H1 (cell line): Measurements from ENCODE around the gene UTP25. TPM values are rescaled to one million over a fixed set of nuclear protein-coding genes. Genes with fewer than 3 reads are reported as not detected.

Experiments used
- CTCF ChIA-PET: fragments of 300-600 bp; sonication (Branson Sonifier 250); formaldehyde crosslinking; loops from one replicate; lab custom pipeline; 2021; ENCODE audit not compliant: partially characterized antibody; lab: Charles Lee
- POLR2A ChIA-PET: fragments of 300-600 bp; sonication (Branson Sonifier 250); formaldehyde crosslinking; loops from one replicate; lab custom pipeline; 2021; ENCODE audit warnings: inconsistent platforms; ENCODE audit not compliant: partially characterized antibody; lab: Charles Lee
- DNase-seq, 2 experiments: peaks; one replicate each; pipeline versions ENCODE4 v3.0.0 to v3.0.0-alpha.2; 2010 to 2022; ENCODE audit warnings: low spot score in 2 of 2, low read depth in 1 of 2, mixed read lengths in 1 of 2
- FAIRE-seq: peaks from 2 replicates; lab custom pipeline; 2011; peaks lifted over from hg19 to GRCh38; lab: Jason Lieb, UNC
- H2AFZ ChIP-seq: 2 replicates; pipeline ENCODE4 v1.8.1; 2012; ENCODE audit warnings: low read length, inconsistent platforms
- H2AK5ac ChIP-seq: 2 replicates; pipeline ENCODE4 v1.6.1; 2013; ENCODE audit warnings: low read depth, low read length
- H2BK120ac ChIP-seq: replicated peaks from 2 replicates; pipeline ENCODE3; 2013; ENCODE audit warnings: low read depth, low read length, inconsistent platforms
- H2BK12ac ChIP-seq: 2 replicates; pipeline ENCODE4 v1.6.1; 2013; ENCODE audit warnings: low read depth, low read length
- H2BK15ac ChIP-seq: 2 replicates; pipeline ENCODE4 v1.6.1; 2013; ENCODE audit warnings: low read length
- H2BK20ac ChIP-seq: 2 replicates; pipeline ENCODE4 v1.6.1; 2013; ENCODE audit warnings: low read length
- H2BK5ac ChIP-seq: 2 replicates; pipeline ENCODE4 v1.6.1; 2013; ENCODE audit warnings: low read depth, low read length
- H3K14ac ChIP-seq: 2 replicates; pipeline ENCODE4 v1.6.1; 2013; ENCODE audit warnings: inconsistent platforms; ENCODE audit not compliant: insufficient read length
- H3K18ac ChIP-seq: 2 replicates; pipeline ENCODE4 v1.6.1; 2013; ENCODE audit warnings: low read length; ENCODE audit errors: extremely low read depth
- H3K23ac ChIP-seq: 2 replicates; pipeline ENCODE4 v1.6.1; 2013; ENCODE audit warnings: inconsistent platforms; ENCODE audit not compliant: insufficient read length
- H3K23me2 ChIP-seq: 2 replicates; pipeline ENCODE4 v1.6.1; 2013; ENCODE audit warnings: low read depth, low read length
- H3K27ac ChIP-seq: 2 replicates; pipeline ENCODE4 v1.6.1; 2011; ENCODE audit warnings: low read depth, low read length, inconsistent platforms
- H3K27me3 ChIP-seq, 4 experiments: replicated peaks in 1 of 4; 1 replicate in 1 of 4; 2 replicates in 3 of 4; pipeline versions ENCODE4 v1.6.1 to v1.8.1; 2011 to 2013; ENCODE audit warnings: low read length in 3 of 4, mild to moderate bottlenecking in 3 of 4, inconsistent platforms in 2 of 4, mixed read lengths in 2 of 4, moderate library complexity in 1 of 4; ENCODE audit not compliant: control insufficient read depth in 3 of 4, insufficient read depth in 3 of 4; ENCODE audit errors: extremely low read depth in 1 of 4
- H3K36me3 ChIP-seq, 4 experiments: 2 replicates each; pipeline versions ENCODE4 v1.6.1 to v1.8.1; 2011 to 2013; ENCODE audit warnings: mild to moderate bottlenecking in 4 of 4, low read length in 3 of 4, moderate library complexity in 2 of 4, control low read depth in 1 of 4, inconsistent platforms in 1 of 4; ENCODE audit not compliant: insufficient read depth in 4 of 4, control insufficient read depth in 2 of 4
- H3K4ac ChIP-seq: replicated peaks from 2 replicates; pipeline ENCODE3; 2013; ENCODE audit warnings: low read length, low read depth, mixed read lengths, inconsistent platforms; ENCODE audit not compliant: insufficient read length
- H3K4me1 ChIP-seq, 4 experiments: replicated peaks in 1 of 4; 1 replicate in 1 of 4; 2 replicates in 3 of 4; pipeline versions ENCODE4 v1.6.1 to v1.8.1; 2011 to 2013; ENCODE audit warnings: low read length in 3 of 4, inconsistent platforms in 2 of 4, mixed read lengths in 1 of 4; ENCODE audit not compliant: insufficient read depth in 4 of 4, control insufficient read depth in 3 of 4
- H3K4me2 ChIP-seq, 2 experiments: 2 replicates each; pipeline versions ENCODE4 v1.6.1 to v1.8.1; 2011 to 2013; ENCODE audit warnings: low read depth in 2 of 2, low read length in 2 of 2, control low read depth in 1 of 2, inconsistent platforms in 1 of 2, mild to moderate bottlenecking in 1 of 2; ENCODE audit not compliant: insufficient read depth in 1 of 2
- H3K4me3 ChIP-seq, 4 experiments: fragments of 200-600, 300-600 bp in 1 of 4; sonication (generic), shearing (Covaris generic), sonication (Bioruptor Twin) in 1 of 4; 2 replicates each; pipeline versions ENCODE4 v1.5.1 to v1.8.1; 2011 to 2016; ENCODE audit warnings: low read length in 4 of 4, low read depth in 3 of 4, control low read depth in 2 of 4, inconsistent platforms in 2 of 4, mild to moderate bottlenecking in 2 of 4, mixed read lengths in 1 of 4, moderate library complexity in 1 of 4; ENCODE audit not compliant: insufficient read depth in 2 of 4; ENCODE audit errors: extremely low read depth in 1 of 4
- H3K56ac ChIP-seq: replicated peaks from 2 replicates; pipeline ENCODE3; 2013; ENCODE audit warnings: low read depth, mild to moderate bottlenecking, mixed read lengths, low read length, inconsistent platforms; ENCODE audit not compliant: insufficient read length
- H3K79me1 ChIP-seq: 2 replicates; pipeline ENCODE4 v1.6.1; 2013; ENCODE audit warnings: low read depth, low read length, control low read depth
- H3K79me2 ChIP-seq, 2 experiments: 2 replicates each; pipeline versions ENCODE4 v1.6.1 to v1.8.1; 2012 to 2013; ENCODE audit warnings: low read length in 2 of 2, mild to moderate bottlenecking in 2 of 2, inconsistent platforms in 1 of 2; ENCODE audit not compliant: insufficient read depth in 2 of 2, control insufficient read depth in 1 of 2
- H3K9ac ChIP-seq, 4 experiments: replicated peaks in 1 of 4; 1 replicate in 1 of 4; 2 replicates in 3 of 4; pipeline versions ENCODE4 v1.6.1 to v1.8.1; 2011 to 2013; ENCODE audit warnings: low read depth in 3 of 4, low read length in 3 of 4, control low read depth in 2 of 4, mild to moderate bottlenecking in 2 of 4, moderate library complexity in 2 of 4, inconsistent platforms in 1 of 4; ENCODE audit errors: extremely low read depth in 1 of 4
- H3K9me3 ChIP-seq, 2 experiments: 2 replicates each; pipeline versions ENCODE4 v1.6.1 to v1.8.1; 2012 to 2013; ENCODE audit warnings: mild to moderate bottlenecking in 2 of 2, moderate library complexity in 2 of 2, control low read depth in 1 of 2, inconsistent platforms in 1 of 2, low read depth in 1 of 2, low read length in 1 of 2, mixed read lengths in 1 of 2; ENCODE audit not compliant: insufficient read depth in 2 of 2
- H4K20me1 ChIP-seq, 2 experiments: replicated peaks in 1 of 2; 2 replicates each; pipeline versions ENCODE3 to v1.8.1; 2011 to 2013; ENCODE audit warnings: inconsistent platforms in 2 of 2, low read length in 2 of 2, mild to moderate bottlenecking in 1 of 2; ENCODE audit not compliant: insufficient read depth in 2 of 2, control insufficient read depth in 1 of 2
- H4K5ac ChIP-seq: 2 replicates; pipeline ENCODE4 v1.6.1; 2013; ENCODE audit warnings: low read length, low read depth, mixed read lengths, inconsistent platforms; ENCODE audit not compliant: insufficient read length
- H4K8ac ChIP-seq: 2 replicates; pipeline ENCODE4 v1.8.0; 2013; ENCODE audit warnings: mild to moderate bottlenecking, moderate library complexity, low read length, inconsistent platforms; ENCODE audit not compliant: insufficient read depth; ENCODE audit errors: extremely low read depth
- H4K91ac ChIP-seq: replicated peaks from 2 replicates; pipeline ENCODE3; 2013; ENCODE audit warnings: low read length, mixed read lengths, inconsistent platforms; ENCODE audit not compliant: insufficient read length
- CHD1 ChIP-seq: IDR thresholded peaks from 2 replicates; pipeline ENCODE4 v1.6.1; 2012; ENCODE audit warnings: low read depth, low read length, improper control_type of control experiment
- EGR1 ChIP-seq: IDR thresholded peaks from 2 replicates; pipeline ENCODE4 v1.6.1; 2011; ENCODE audit warnings: low read depth, low read length, borderline replicate concordance
- GTF2F1 ChIP-seq: IDR thresholded peaks from 2 replicates; pipeline ENCODE4 v1.6.1; 2012; ENCODE audit warnings: low read depth, low read length, improper control_type of control experiment, borderline replicate concordance
- HDAC2 ChIP-seq, 2 experiments: fragments of 300-600 bp in 1 of 2; sonication (generic) in 1 of 2; IDR thresholded peaks; 2 replicates each; pipeline ENCODE4 v1.6.1; 2011 to 2012; ENCODE audit warnings: low read depth in 2 of 2, low read length in 2 of 2, mild to moderate bottlenecking in 2 of 2, moderate library complexity in 2 of 2, borderline replicate concordance in 1 of 2, inconsistent platforms in 1 of 2
- MAFK ChIP-seq: IDR thresholded peaks from 2 replicates; pipeline ENCODE4 v1.6.1; 2012; ENCODE audit warnings: low read depth, mild to moderate bottlenecking, improper control_type of control experiment, low read length
- POU5F1 ChIP-seq: IDR thresholded peaks from 2 replicates; pipeline ENCODE4 v1.6.1; 2011; ENCODE audit warnings: low read depth, mild to moderate bottlenecking, low read length, moderate library complexity
- SP4 ChIP-seq: IDR thresholded peaks from 2 replicates; pipeline ENCODE4 v1.6.1; 2012; ENCODE audit warnings: low read length, inconsistent platforms
- TCF12 ChIP-seq: IDR thresholded peaks from 2 replicates; pipeline ENCODE4 v1.6.1; 2011; ENCODE audit warnings: low read depth, mild to moderate bottlenecking, low read length
- YY1 ChIP-seq: IDR thresholded peaks from 2 replicates; pipeline ENCODE4 v1.6.1; 2011; ENCODE audit warnings: low read depth, mild to moderate bottlenecking, low read length
- WGBS, 2 experiments: shearing (Covaris generic) in 1 of 2; methylation state at CpG; one replicate each; pipeline versions ENCODE4 v1.1.6 to v1.1.7; 2013 to 2015; ENCODE audit warnings: low lambda C conversion rate in 2 of 2, mixed read lengths in 2 of 2, inconsistent platforms in 1 of 2, low coverage in 1 of 2, missing lambda C conversion rate in 1 of 2; ENCODE audit not compliant: insufficient replicate concordance in 2 of 2, insufficient coverage in 1 of 2, insufficient read length in 1 of 2; ENCODE audit errors: extremely low coverage in 1 of 2, missing lambda C conversion rate in 1 of 2; 5-methylcytosine and 5-hydroxymethylcytosine counted together
- polyA plus RNA-seq, 7 experiments: library from polyadenylated mRNA; depleted of rRNA in 3 of 7; stranded (reverse) in 5 of 7; unstranded in 2 of 7; fragments of >200 nt in 5 of 7; fragments of 200-250 nt in 2 of 7; gene quantifications; 1 replicate in 5 of 7; 2 replicates in 1 of 7; 4 replicates in 1 of 7; pipeline versions ENCODE4 v1.2.1 to v1.2.3, GENCODE V29; 2011 to 2013; ENCODE audit warnings: missing spikeins in 2 of 7, mixed read lengths in 2 of 7
- total RNA-seq: library from RNA; stranded (reverse); fragmentation: NEBNext Ultra II Directional; extraction: Animal tissue kit (Norgen Biotek cat#: 25700); gene quantifications from 2 replicates; pipeline ENCODE4 v1.2.1, GENCODE V29; 2021

The UTP25 gene
- total and polyA plus RNA-seq, 2 of the 8 experiments (the other 6 are each of a cell fraction or from before 2014, with no cell fraction given), result 4.0 to 7.6 TPM

DNA sequence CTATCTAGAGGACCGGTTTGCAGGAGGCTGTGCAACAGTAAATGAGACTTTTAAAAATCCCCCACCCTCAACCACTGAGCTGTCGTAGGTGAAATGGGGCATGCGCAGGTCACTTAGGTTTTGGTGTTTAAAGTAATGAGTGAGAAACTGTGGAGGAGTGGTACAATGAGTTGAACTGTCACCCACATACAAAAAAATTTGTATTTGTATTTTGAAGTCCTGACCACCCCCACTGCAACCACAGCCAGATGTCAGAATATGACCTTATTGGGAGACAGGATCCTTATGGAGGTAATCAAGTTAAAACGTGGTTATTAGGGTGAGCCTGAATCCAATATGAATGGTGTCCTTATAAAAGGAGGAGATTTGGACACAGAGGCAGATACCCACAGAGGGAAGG lies 20.3 kb upstream of the UTP25 start:
- ChIA-PET CTCF (interaction anchor here (1.4 to 11.7 kb wide), 3 partner anchors 8 to 17 kb away, joined by 3 to 254 read pairs (median 19); partner anchors contain the start of gene UTP25), POLR2A (interaction anchor here (1.2 to 1.5 kb wide), 2 partner anchors 20 to 566 kb away, joined by 3 read pairs; partner anchors contain the start of gene UTP25)
- Histone ChIP-seq H3K27me3 (no peaks in the 10 kb centered on the region), H3K9me3 (no peaks in the 10 kb centered on the region), H3K23ac (no peak overlapping the region), H2AK5ac (no peak overlapping the region), H3K36me3 (no peaks in the 10 kb centered on the region), H2AFZ (no peak overlapping the region), H3K9ac (no peak overlapping the region), H4K20me1 (peaks cover 0 to 6% of the 10 kb centered on the region in 2 experiments), H3K14ac (no peak overlapping the region), H2BK15ac (no peak overlapping the region), H4K8ac (no peak overlapping the region), H4K91ac (no peak overlapping the region), H3K4ac (no peak overlapping the region), H2BK5ac (no peak overlapping the region), H3K4me2 (no peak overlapping the region), H4K5ac (no peak overlapping the region), H2BK12ac (no peak overlapping the region), H3K56ac (no peak overlapping the region), H3K27ac (no peak overlapping the region), H3K4me3 (no peak overlapping the region), H2BK20ac (no peak overlapping the region), H3K18ac (no peak overlapping the region), H3K23me2 (peaks cover 12% of the 10 kb centered on the region; the same call in 1 of the 2 replicates), H3K79me1 (no peaks in the 10 kb centered on the region; the same call in none of the 2 replicates), H2BK120ac (no peak overlapping the region), H3K4me1 (peaks cover 0 to 7% (median 0%) of the 10 kb centered on the region in 4 experiments; a peak in 4 of 7 replicates), H3K79me2 (peaks cover 0 to 7% of the 10 kb centered on the region in 2 experiments; a peak in 1 of 4 replicates)
- TF ChIP-seq SP4 (no peak), HDAC2 (IDR thresholded peaks at IDR 0.05; ENCODE audit: borderline replicate concordance in 1 of 2, low read depth in 2 of 2, low read length in 2 of 2) (no peak), EGR1 (no peak), TCF12 (no peak), POU5F1 (no peak), CHD1 (no peak), GTF2F1 (no peak), MAFK (no peak), YY1 (no peak)
- FAIRE-seq (no peak), DNase-seq (no peak)
- 90% methylated on average over 4 of the region's 4 CpGs; no CpG with 5 or more reads in 1 of the 2 experiments for WGBS, 2 experiments
